Breast epithelium (tissue), 3 donors: ENCODE data around the gene MYL10.

ENCODE experiments used
- POLR2A ChIP-seq: fragments of 450-650 bp; IDR thresholded peaks from one replicate; pipeline ENCODE4 v1.6.1; 2016; ENCODE audit warnings: antibody characterized with exemption, mild to moderate bottlenecking, moderate library complexity
- TF ChIP-seq, protein P1 (sequence below), 3 donors: fragments of 450-650 bp; IDR thresholded peaks; one replicate each; pipeline ENCODE4 v1.5.1; 2016 to 2017; ENCODE audit warnings: antibody characterized with exemption in 3 of 3, mild to moderate bottlenecking in 3 of 3, moderate library complexity in 3 of 3

DNA sequence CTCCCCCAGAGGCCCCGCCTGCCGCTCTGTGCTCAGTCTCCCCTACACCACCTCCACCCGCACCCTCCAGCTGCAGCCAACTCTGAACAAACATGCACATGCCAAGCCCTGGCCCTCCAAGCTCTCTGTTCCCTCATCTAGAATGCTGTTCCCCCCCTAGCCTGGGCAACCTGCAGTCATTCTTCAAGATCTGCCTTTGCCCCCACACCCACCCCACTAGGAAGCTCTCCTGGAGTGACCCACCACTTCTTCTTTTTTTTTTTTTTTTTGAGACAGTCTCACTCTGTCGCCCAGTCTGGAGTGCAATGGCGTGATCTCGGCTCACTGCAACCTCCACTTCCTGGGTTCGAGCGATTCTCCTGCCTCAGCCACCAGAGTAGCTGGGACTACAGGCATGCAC is 13.7 kb downstream of the MYL10 start:
- TF ChIP-seq, protein P1, sequence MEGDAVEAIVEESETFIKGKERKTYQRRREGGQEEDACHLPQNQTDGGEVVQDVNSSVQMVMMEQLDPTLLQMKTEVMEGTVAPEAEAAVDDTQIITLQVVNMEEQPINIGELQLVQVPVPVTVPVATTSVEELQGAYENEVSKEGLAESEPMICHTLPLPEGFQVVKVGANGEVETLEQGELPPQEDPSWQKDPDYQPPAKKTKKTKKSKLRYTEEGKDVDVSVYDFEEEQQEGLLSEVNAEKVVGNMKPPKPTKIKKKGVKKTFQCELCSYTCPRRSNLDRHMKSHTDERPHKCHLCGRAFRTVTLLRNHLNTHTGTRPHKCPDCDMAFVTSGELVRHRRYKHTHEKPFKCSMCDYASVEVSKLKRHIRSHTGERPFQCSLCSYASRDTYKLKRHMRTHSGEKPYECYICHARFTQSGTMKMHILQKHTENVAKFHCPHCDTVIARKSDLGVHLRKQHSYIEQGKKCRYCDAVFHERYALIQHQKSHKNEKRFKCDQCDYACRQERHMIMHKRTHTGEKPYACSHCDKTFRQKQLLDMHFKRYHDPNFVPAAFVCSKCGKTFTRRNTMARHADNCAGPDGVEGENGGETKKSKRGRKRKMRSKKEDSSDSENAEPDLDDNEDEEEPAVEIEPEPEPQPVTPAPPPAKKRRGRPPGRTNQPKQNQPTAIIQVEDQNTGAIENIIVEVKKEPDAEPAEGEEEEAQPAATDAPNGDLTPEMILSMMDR (IDR thresholded peaks at IDR 0.05) = no peak
- no peak for TF ChIP-seq POLR2A
